Lung (tissue), 12 donors: Measurements from ENCODE around the gene COL8A1. TPM values are rescaled to one million over a fixed set of nuclear protein-coding genes. Genes with fewer than 3 reads are reported as not detected.
A peak's percentile ranks its signal among the peaks of the same experiment; 100 is the strongest.

Source experiments
- ATAC-seq: fragments of 200-7000 bp; cut with Tn5 transposase; one replicate; pipeline ENCODE4 v1.9.1; 2020; ENCODE audit warnings: moderate number of reproducible peaks; ENCODE audit not compliant: insufficient read depth, low FRiP score
- DNase-seq, 3 donors: peaks; one replicate each; pipeline ENCODE4 v3.0.0-alpha.2; 2013 to 2017
- H3K27ac ChIP-seq, 2 donors: one replicate each; pipeline ENCODE4 v1.5.1; 2013; ENCODE audit warnings: mild to moderate bottlenecking in 2 of 2, moderate library complexity in 2 of 2, control low read depth in 1 of 2, inconsistent platforms in 1 of 2, low read depth in 1 of 2, low read length in 1 of 2
- H3K27me3 ChIP-seq, 3 donors: one replicate each; pipeline ENCODE4 v1.5.1; 2013; ENCODE audit warnings: low read length in 2 of 3; ENCODE audit not compliant: control insufficient read depth in 3 of 3, insufficient read depth in 3 of 3
- H3K36me3 ChIP-seq, 4 donors: one replicate each; pipeline ENCODE4 v1.5.1; 2013; ENCODE audit warnings: low read length in 4 of 4, mild to moderate bottlenecking in 1 of 4, moderate library complexity in 1 of 4; ENCODE audit not compliant: control insufficient read depth in 4 of 4, insufficient read depth in 4 of 4
- H3K4me1 ChIP-seq, 5 donors: one replicate each; pipeline ENCODE4 v1.5.1; 2013; ENCODE audit warnings: low read length in 5 of 5, mild to moderate bottlenecking in 2 of 5, moderate library complexity in 1 of 5; ENCODE audit not compliant: control insufficient read depth in 5 of 5, insufficient read depth in 5 of 5
- H3K4me3 ChIP-seq: one replicate; pipeline ENCODE4 v1.5.1; 2013; ENCODE audit warnings: mild to moderate bottlenecking, control low read depth, moderate library complexity
- H3K9ac ChIP-seq, 2 donors: one replicate each; pipeline ENCODE4 v1.5.1; 2013; ENCODE audit warnings: low read length in 2 of 2, control low read depth in 1 of 2; ENCODE audit not compliant: insufficient read depth in 1 of 2
- H3K9me3 ChIP-seq, 4 donors: one replicate each; pipeline ENCODE4 v1.5.1; 2013; ENCODE audit warnings: low read length in 3 of 4, mild to moderate bottlenecking in 1 of 4, moderate library complexity in 1 of 4; ENCODE audit not compliant: control insufficient read depth in 4 of 4, insufficient read depth in 3 of 4
- CTCF ChIP-seq: IDR thresholded peaks from 2 replicates; pipeline ENCODE4 v1.5.1; 2012; ENCODE audit warnings: mild to moderate bottlenecking; ENCODE audit errors: control extremely low read depth, extremely low read depth
- WGBS, 2 donors: extraction: QIAGEN DNeasy Blood & Tissue Kit; methylation state at CpG; one replicate each; pipeline ENCODE4 v1.1.7; 2013; 5-methylcytosine and 5-hydroxymethylcytosine counted together
- polyA plus RNA-seq, 2 donors: library from polyadenylated mRNA; stranded (reverse); fragments of 200-250 nt; gene quantifications; one replicate each; pipeline ENCODE4 v1.2.1, GENCODE V29; 2013
- total RNA-seq, 2 donors: library from RNA; depleted of rRNA in 1 of 2; stranded (reverse); fragments of >200 nt in 1 of 2; gene quantifications; one replicate each; pipeline ENCODE4 v1.2.1, GENCODE V29; 2014 to 2021
- donor health status: control.
- donor health status: control.
- donor health status: Bipolar disorder and iron deficiency.
- donor health status: healthy.
- donor health status: DM: yes; HTN: yes; CAD: no.

COL8A1 gene
- total and polyA plus RNA-seq, 4 donors, result 19.5 to 84.6 (median 57.1) TPM

- H3K9me3 ChIP-seq, result peaks cover 0 to 3% (median 0%) of the 10 kb centered on the region in 4 donors
- H3K4me3 ChIP-seq, result no peak overlapping the region
- no peaks in the 10 kb centered on the region for H3K36me3 ChIP-seq
- TF ChIP-seq CTCF, result no peak
- 87 to 91% methylated on average over 8 of the region's 8 CpGs for WGBS, 2 donors
- H3K27me3 ChIP-seq, result no peaks in the 10 kb centered on the region
- no peak overlapping the region for H3K9ac ChIP-seq
- ATAC-seq (no peak), DNase-seq (no peak)
- H3K27ac ChIP-seq, result peak overlapping the region in 1 of 2 donors; percentile 27
- H3K4me1 ChIP-seq, result peaks cover 0 to 6% (median 0%) of the 10 kb centered on the region in 5 donors
Observed at GRCh38 chr3:99700631-99701268, 62.4 kb downstream of the COL8A1 start.

GRCh38 chr3:99702953-99703943 lies 64.9 kb downstream of the COL8A1 start:
- ATAC-seq (no peak), DNase-seq (peak in 1 of 3 donors; percentile 28)
- Histone ChIP-seq H3K36me3 (no peaks in the 10 kb centered on the region), H3K4me1 (peaks cover 0 to 6% (median 0%) of the 10 kb centered on the region in 5 donors), H3K9ac (no peak overlapping the region), H3K4me3 (no peak overlapping the region), H3K27ac (no peak overlapping the region), H3K9me3 (no peaks in the 10 kb centered on the region), H3K27me3 (no peaks in the 10 kb centered on the region)
- TF ChIP-seq CTCF, result no peak
- 74 to 87% methylated on average over 7 of the region's 7 CpGs for WGBS, 2 donors

- Histone ChIP-seq H3K36me3 (no peaks in the 10 kb centered on the region), H3K27ac (no peak overlapping the region), H3K4me1 (peaks cover 0 to 6% (median 0%) of the 10 kb centered on the region in 5 donors), H3K9me3 (no peaks in the 10 kb centered on the region), H3K27me3 (no peaks in the 10 kb centered on the region), H3K4me3 (no peak overlapping the region), H3K9ac (no peak overlapping the region)
- 51 to 72% methylated on average over 2 of the region's 2 CpGs for WGBS, 2 donors
- no peak for TF ChIP-seq CTCF
- ATAC-seq (no peak), DNase-seq (no peak)
Observed at GRCh38 chr3:99704417-99704816, 66.0 kb downstream of the COL8A1 start.
